Breast epithelium (tissue), 3 donors: Measurements from ENCODE around the gene P2RY13.

Source experiments
- CTCF ChIP-seq, 3 donors: fragments of 450-650 bp; IDR thresholded peaks; one replicate each; pipeline ENCODE4 v1.5.1; 2016 to 2017; ENCODE audit warnings: antibody characterized with exemption in 3 of 3, mild to moderate bottlenecking in 3 of 3, moderate library complexity in 3 of 3
- POLR2A ChIP-seq: fragments of 450-650 bp; IDR thresholded peaks from one replicate; pipeline ENCODE4 v1.6.1; 2016; ENCODE audit warnings: antibody characterized with exemption, mild to moderate bottlenecking, moderate library complexity
- POLR2AphosphoS5 ChIP-seq, 3 donors: sonication (generic); formaldehyde crosslinking; IDR thresholded peaks; one replicate each; pipeline ENCODE4 v1.6.1; 2017; ENCODE audit warnings: antibody characterized with exemption in 3 of 3

GRCh38 chr3:151319628-151320027 is 9.7 kb downstream of the P2RY13 start:
- no peak for TF ChIP-seq CTCF (IDR thresholded peaks at IDR 0.05)
- TF ChIP-seq POLR2AphosphoS5 (IDR thresholded peaks at IDR 0.05): no peak
- no peak for TF ChIP-seq POLR2A
